GM23338 (cell line): Measurements from ENCODE around the gene MYRF. TPM values are rescaled to one million over a fixed set of nuclear protein-coding genes. Genes with fewer than 3 reads are reported as not detected.

Source experiments
- ATAC-seq: fragments of 200-7000 bp; cut with Tn5 transposase; 3 replicates; pipeline ENCODE4 v1.9.1; 2020
- DNase-seq: peaks from one replicate; pipeline ENCODE4 v3.0.0-alpha.2; 2015; ENCODE audit warnings: low spot score
- H2AFZ ChIP-seq: fragments of 200-600 bp; sonication (generic); 2 replicates; pipeline ENCODE4 v1.8.0; 2016; ENCODE audit warnings: antibody characterized with exemption, mild to moderate bottlenecking, moderate library complexity
- H3F3A ChIP-seq: fragments of 200-600 bp; sonication (generic); replicated peaks from 2 replicates; pipeline ENCODE4 v1.8.0; 2017; ENCODE audit warnings: antibody characterized with exemption, mixed run types, low read depth
- H3K27ac ChIP-seq: fragments of 200-600 bp; sonication (generic); 2 replicates; pipeline ENCODE4 v1.6.1; 2016; ENCODE audit warnings: low read depth
- H3K27me3 ChIP-seq: fragments of 200-600 bp; sonication (generic); 2 replicates; pipeline ENCODE4 v1.8.0; 2016; ENCODE audit warnings: mild to moderate bottlenecking, mixed run types, moderate library complexity; ENCODE audit not compliant: insufficient read depth
- H3K36me3 ChIP-seq: fragments of 200-600 bp; sonication (generic); 2 replicates; pipeline ENCODE4 v1.8.0; 2016; ENCODE audit warnings: mild to moderate bottlenecking; ENCODE audit not compliant: insufficient read depth
- H3K4me1 ChIP-seq: fragments of 200-600 bp; sonication (generic); 2 replicates; pipeline ENCODE4 v1.8.0; 2016; ENCODE audit warnings: mild to moderate bottlenecking, moderate library complexity; ENCODE audit not compliant: insufficient read depth
- H3K4me2 ChIP-seq: fragments of 200-600 bp; sonication (generic); 2 replicates; pipeline ENCODE4 v1.7.1; 2017; ENCODE audit warnings: mixed run types
- H3K4me3 ChIP-seq: fragments of 200-600 bp; sonication (generic); 2 replicates; pipeline ENCODE4 v1.6.1; 2016; ENCODE audit warnings: mixed run types
- H3K79me2 ChIP-seq: fragments of 200-600 bp; sonication (generic); replicated peaks from 2 replicates; pipeline ENCODE4 v1.8.0; 2017; ENCODE audit warnings: mild to moderate bottlenecking; ENCODE audit not compliant: insufficient read depth
- H3K9me2 ChIP-seq: fragments of 200-600 bp; sonication (generic); 2 replicates; pipeline ENCODE4 v1.8.0; 2017; ENCODE audit not compliant: insufficient read depth
- H4K20me1 ChIP-seq: fragments of 200-600 bp; sonication (generic); replicated peaks from 2 replicates; pipeline ENCODE4 v1.8.0; 2017; ENCODE audit warnings: mild to moderate bottlenecking; ENCODE audit not compliant: insufficient read depth
- H3K27ac Mint-ChIP-seq: 2 replicates; pipeline ENCODE4 v1.8.0; 2020; ENCODE audit warnings: inconsistent platforms, mild to moderate bottlenecking, moderate library complexity, mixed read lengths
- H3K27me3 Mint-ChIP-seq: 3 replicates; pipeline ENCODE4 v1.8.0; 2022; ENCODE audit warnings: low read depth, mild to moderate bottlenecking, moderate library complexity, mixed read lengths, inconsistent platforms; ENCODE audit not compliant: insufficient read depth, poor library complexity
- H3K36me3 Mint-ChIP-seq: 3 replicates; pipeline ENCODE4 v1.8.0; 2021; ENCODE audit warnings: low read depth, mild to moderate bottlenecking, inconsistent platforms, moderate library complexity, mixed read lengths
- H3K4me1 Mint-ChIP-seq: 3 replicates; pipeline ENCODE4 v1.8.0; 2020; ENCODE audit warnings: mild to moderate bottlenecking, inconsistent platforms, mixed read lengths
- H3K4me3 Mint-ChIP-seq: 3 replicates; pipeline ENCODE4 v1.8.0; 2021; ENCODE audit warnings: moderate library complexity, mild to moderate bottlenecking, inconsistent platforms, mixed read lengths
- H3K9me3 Mint-ChIP-seq: 3 replicates; pipeline ENCODE4 v1.8.0; 2020; ENCODE audit warnings: moderate library complexity, mild to moderate bottlenecking, inconsistent platforms, mixed read lengths
- CREB1 ChIP-seq: fragments of 250-450 bp; sonication (Bioruptor Pico); IDR thresholded peaks from 2 replicates; pipeline ENCODE4 v1.5.0; 2020; ENCODE audit warnings: low read depth, mild to moderate bottlenecking, moderate library complexity
- JUNB ChIP-seq: IDR thresholded peaks from one replicate; pipeline ENCODE4 v1.6.1; 2016; ENCODE audit warnings: antibody characterized with exemption; ENCODE audit not compliant: unreplicated experiment
- NANOG ChIP-seq: IDR thresholded peaks from 2 replicates; pipeline ENCODE4 v1.6.1; 2016; ENCODE audit warnings: antibody characterized with exemption, borderline replicate concordance
- POLR2AphosphoS5 ChIP-seq: IDR thresholded peaks from 2 replicates; pipeline ENCODE4 v1.6.1; 2016; ENCODE audit warnings: antibody characterized with exemption, low read depth
- STAT1 ChIP-seq: IDR thresholded peaks from one replicate; pipeline ENCODE4 v1.6.1; 2016; ENCODE audit warnings: antibody characterized with exemption; ENCODE audit not compliant: unreplicated experiment
- ZNF114 ChIP-seq: fragments of 250-450 bp; sonication (Bioruptor Pico); IDR thresholded peaks from 2 replicates; pipeline ENCODE4 v1.5.0; 2020; ENCODE audit warnings: mild to moderate bottlenecking, moderate library complexity
- ZNF331 ChIP-seq: fragments of 250-450 bp; sonication (Bioruptor Pico); IDR thresholded peaks from 2 replicates; pipeline ENCODE4 v1.5.0; 2020; ENCODE audit warnings: low read depth, mild to moderate bottlenecking, moderate library complexity
- polyA plus RNA-seq: library from polyadenylated mRNA; unstranded; fragments of >200 nt; fragmentation: Nextera tagmentation; extraction: Ambion mirVana; gene quantifications from 2 replicates; pipeline ENCODE4 v1.2.1, GENCODE V29; 2016
- total RNA-seq: library from RNA; depleted of rRNA; stranded (reverse); fragments of >200 nt; shearing (Covaris generic); gene quantifications from 2 replicates; pipeline ENCODE4 v1.2.3, GENCODE V29; 2014
- TF ChIP-seq, protein P1 (sequence below): fragments of 250-450 bp; sonication (Bioruptor Pico); IDR thresholded peaks from 2 replicates; pipeline ENCODE4 v1.5.0; 2020; ENCODE audit warnings: mild to moderate bottlenecking, moderate library complexity

MYRF gene
- total and polyA plus RNA-seq, 2 experiments from 2014 or later = 1.9 to 5.5 TPM

DNA sequence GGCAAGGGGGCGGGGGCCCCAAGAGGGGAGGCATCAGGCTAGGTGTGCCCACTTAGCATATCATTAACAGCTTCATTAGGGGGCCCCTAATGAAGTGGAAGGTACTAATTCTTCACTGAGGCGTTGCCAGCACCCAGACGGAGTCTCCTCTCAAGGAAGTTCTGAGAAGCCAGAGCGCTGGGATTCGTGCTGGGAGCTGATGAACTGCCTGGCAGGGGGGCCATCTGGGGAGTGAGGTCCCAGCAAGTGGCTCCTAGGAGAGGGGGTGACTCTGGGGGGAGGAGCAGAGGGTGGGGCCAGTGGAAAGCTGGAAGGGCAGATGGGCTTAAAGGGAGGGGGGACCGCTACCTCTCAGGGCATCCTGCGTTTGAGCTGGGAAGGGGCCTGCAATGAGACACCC, 42.4 kb upstream of the MYRF start:
- H3K36me3 ChIP-seq = no peaks in the 10 kb centered on the region
- ATAC-seq (peak; percentile 15; the same call in 1 of the 3 replicates), DNase-seq (no peak)
- no peaks in the 10 kb centered on the region for H3K79me2 ChIP-seq
- H4K20me1 ChIP-seq = no peaks in the 10 kb centered on the region
- no peak overlapping the region for H3K4me3 ChIP-seq
- Mint-ChIP-seq H3K4me1 (peaks cover 26% of the 10 kb centered on the region), H3K36me3 (no peaks in the 10 kb centered on the region), H3K9me3 (no peaks in the 10 kb centered on the region), H3K4me3 (no peak overlapping the region; the same call in 2 of the 3 replicates), H3K27ac (no peak overlapping the region), H3K27me3 (peaks cover 6% of the 10 kb centered on the region)
- H3K27ac ChIP-seq = no peak overlapping the region
- TF ChIP-seq NANOG (no peak), POLR2AphosphoS5 (no peak), ZNF114 (no peak), ZNF331 (CRISPR knock-in tag) (no peak), STAT1 (no peak)
- TF ChIP-seq, protein P1, sequence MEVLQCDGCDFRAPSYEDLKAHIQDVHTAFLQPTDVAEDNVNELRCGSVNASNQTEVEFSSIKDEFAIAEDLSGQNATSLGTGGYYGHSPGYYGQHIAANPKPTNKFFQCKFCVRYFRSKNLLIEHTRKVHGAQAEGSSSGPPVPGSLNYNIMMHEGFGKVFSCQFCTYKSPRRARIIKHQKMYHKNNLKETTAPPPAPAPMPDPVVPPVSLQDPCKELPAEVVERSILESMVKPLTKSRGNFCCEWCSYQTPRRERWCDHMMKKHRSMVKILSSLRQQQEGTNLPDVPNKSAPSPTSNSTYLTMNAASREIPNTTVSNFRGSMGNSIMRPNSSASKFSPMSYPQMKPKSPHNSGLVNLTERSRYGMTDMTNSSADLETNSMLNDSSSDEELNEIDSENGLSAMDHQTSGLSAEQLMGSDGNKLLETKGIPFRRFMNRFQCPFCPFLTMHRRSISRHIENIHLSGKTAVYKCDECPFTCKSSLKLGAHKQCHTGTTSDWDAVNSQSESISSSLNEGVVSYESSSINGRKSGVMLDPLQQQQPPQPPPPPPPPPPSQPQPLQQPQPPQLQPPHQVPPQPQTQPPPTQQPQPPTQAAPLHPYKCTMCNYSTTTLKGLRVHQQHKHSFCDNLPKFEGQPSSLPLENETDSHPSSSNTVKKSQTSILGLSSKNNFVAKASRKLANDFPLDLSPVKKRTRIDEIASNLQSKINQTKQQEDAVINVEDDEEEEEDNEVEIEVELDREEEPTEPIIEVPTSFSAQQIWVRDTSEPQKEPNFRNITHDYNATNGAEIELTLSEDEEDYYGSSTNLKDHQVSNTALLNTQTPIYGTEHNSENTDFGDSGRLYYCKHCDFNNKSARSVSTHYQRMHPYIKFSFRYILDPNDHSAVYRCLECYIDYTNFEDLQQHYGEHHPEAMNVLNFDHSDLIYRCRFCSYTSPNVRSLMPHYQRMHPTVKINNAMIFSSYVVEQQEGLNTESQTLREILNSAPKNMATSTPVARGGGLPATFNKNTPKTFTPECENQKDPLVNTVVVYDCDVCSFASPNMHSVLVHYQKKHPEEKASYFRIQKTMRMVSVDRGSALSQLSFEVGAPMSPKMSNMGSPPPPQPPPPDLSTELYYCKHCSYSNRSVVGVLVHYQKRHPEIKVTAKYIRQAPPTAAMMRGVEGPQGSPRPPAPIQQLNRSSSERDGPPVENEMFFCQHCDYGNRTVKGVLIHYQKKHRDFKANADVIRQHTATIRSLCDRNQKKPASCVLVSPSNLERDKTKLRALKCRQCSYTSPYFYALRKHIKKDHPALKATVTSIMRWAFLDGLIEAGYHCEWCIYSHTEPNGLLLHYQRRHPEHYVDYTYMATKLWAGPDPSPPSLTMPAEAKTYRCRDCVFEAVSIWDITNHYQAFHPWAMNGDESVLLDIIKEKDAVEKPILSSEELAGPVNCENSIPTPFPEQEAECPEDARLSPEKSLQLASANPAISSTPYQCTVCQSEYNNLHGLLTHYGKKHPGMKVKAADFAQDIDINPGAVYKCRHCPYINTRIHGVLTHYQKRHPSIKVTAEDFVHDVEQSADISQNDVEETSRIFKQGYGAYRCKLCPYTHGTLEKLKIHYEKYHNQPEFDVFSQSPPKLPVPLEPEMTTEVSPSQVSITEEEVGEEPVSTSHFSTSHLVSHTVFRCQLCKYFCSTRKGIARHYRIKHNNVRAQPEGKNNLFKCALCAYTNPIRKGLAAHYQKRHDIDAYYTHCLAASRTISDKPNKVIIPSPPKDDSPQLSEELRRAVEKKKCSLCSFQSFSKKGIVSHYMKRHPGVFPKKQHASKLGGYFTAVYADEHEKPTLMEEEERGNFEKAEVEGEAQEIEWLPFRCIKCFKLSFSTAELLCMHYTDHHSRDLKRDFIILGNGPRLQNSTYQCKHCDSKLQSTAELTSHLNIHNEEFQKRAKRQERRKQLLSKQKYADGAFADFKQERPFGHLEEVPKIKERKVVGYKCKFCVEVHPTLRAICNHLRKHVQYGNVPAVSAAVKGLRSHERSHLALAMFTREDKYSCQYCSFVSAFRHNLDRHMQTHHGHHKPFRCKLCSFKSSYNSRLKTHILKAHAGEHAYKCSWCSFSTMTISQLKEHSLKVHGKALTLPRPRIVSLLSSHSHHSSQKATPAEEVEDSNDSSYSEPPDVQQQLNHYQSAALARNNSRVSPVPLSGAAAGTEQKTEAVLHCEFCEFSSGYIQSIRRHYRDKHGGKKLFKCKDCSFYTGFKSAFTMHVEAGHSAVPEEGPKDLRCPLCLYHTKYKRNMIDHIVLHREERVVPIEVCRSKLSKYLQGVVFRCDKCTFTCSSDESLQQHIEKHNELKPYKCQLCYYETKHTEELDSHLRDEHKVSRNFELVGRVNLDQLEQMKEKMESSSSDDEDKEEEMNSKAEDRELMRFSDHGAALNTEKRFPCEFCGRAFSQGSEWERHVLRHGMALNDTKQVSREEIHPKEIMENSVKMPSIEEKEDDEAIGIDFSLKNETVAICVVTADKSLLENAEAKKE (CRISPR knock-in tag) = no peak
- H3K4me2 ChIP-seq = no peak overlapping the region
- H3K9me2 ChIP-seq = no peaks in the 10 kb centered on the region
- H3K4me1 ChIP-seq = no peaks in the 10 kb centered on the region; the same call in 1 of the 2 replicates
- no peak overlapping the region for H2AFZ ChIP-seq
- no peaks in the 10 kb centered on the region for H3F3A ChIP-seq
- no peaks in the 10 kb centered on the region for H3K27me3 ChIP-seq

DNA sequence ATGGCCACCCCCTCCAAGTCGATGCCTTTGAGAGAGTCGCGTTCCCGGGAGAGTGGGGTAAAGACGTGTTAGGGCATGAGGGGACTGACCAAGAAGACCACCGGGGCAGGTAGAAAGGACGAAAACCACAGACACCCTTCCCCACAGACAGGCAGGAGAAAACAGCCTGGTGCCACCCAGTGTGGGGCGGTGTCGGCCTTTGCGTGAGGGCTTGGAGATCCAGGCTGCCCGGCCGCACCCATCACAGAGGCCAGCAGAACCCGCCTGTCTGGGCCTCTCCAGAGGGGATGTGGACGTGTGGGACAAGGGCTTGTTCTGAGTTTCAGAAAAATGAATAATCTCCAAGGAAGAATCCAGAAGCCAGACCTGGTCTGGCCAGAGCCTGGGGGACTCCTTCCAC, 41.4 kb upstream of the MYRF start:
- Histone ChIP-seq H3K36me3 (no peaks in the 10 kb centered on the region), H3K4me2 (no peak overlapping the region), H3K27me3 (no peaks in the 10 kb centered on the region), H2AFZ (no peak overlapping the region), H3K27ac (no peak overlapping the region), H3F3A (no peaks in the 10 kb centered on the region), H3K79me2 (no peaks in the 10 kb centered on the region), H3K4me3 (no peak overlapping the region), H4K20me1 (no peaks in the 10 kb centered on the region), H3K4me1 (no peaks in the 10 kb centered on the region; the same call in 1 of the 2 replicates), H3K9me2 (no peaks in the 10 kb centered on the region)
- no peaks in the 10 kb centered on the region for H3K9me3 Mint-ChIP-seq
- H3K27me3 Mint-ChIP-seq = peaks cover 6% of the 10 kb centered on the region
- H3K27ac Mint-ChIP-seq = no peak overlapping the region
- TF ChIP-seq JUNB (no peak), CREB1 (CRISPR knock-in tag) (no peak)
- no peak for ATAC-seq
- no peak for DNase-seq
- H3K4me1 Mint-ChIP-seq = peaks cover 28% of the 10 kb centered on the region
- H3K36me3 Mint-ChIP-seq = no peaks in the 10 kb centered on the region
- H3K4me3 Mint-ChIP-seq = no peak overlapping the region
